Measurements from ENCODE around the gene ZFAND2B.

DNA sequence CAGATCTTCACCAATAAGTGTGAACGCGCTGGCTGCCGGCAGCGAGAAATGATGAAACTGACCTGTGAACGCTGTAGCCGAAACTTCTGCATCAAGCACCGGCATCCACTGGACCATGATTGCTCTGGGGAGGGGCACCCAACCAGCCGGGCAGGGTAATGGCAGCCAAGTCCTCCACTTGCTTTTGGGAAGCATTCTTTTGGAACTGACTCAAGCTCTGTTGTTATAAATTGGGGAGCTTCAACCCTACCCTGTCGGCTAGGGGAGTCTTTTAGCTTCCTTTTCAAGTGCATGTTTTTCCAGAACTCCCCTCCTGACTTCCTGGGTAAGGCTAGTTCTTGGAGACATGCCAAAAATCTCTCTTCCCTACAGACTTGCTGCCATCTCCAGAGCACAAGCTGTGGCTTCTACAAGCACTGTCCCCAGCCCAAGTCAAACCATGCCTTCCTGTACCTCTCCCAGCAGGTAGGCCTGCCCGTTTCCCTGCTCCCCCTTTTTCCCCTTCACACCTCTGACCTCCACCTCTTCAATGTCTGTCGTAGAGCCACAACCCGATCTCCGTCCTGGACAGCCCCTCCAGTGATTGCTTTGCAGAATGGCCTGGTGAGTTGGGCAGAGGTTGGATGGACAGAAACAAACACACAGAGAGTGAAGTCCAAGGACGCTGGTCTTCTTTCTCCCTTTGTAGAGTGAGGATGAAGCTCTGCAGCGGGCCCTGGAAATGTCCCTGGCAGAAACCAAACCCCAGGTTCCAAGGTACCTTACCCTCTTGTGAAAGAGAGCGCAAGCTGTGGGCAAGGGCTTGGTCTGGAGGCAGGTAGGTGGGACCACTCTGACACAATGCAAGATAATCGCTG, 1.5 kb downstream of the ZFAND2B start:
- TF ChIP-seq, protein P1, sequence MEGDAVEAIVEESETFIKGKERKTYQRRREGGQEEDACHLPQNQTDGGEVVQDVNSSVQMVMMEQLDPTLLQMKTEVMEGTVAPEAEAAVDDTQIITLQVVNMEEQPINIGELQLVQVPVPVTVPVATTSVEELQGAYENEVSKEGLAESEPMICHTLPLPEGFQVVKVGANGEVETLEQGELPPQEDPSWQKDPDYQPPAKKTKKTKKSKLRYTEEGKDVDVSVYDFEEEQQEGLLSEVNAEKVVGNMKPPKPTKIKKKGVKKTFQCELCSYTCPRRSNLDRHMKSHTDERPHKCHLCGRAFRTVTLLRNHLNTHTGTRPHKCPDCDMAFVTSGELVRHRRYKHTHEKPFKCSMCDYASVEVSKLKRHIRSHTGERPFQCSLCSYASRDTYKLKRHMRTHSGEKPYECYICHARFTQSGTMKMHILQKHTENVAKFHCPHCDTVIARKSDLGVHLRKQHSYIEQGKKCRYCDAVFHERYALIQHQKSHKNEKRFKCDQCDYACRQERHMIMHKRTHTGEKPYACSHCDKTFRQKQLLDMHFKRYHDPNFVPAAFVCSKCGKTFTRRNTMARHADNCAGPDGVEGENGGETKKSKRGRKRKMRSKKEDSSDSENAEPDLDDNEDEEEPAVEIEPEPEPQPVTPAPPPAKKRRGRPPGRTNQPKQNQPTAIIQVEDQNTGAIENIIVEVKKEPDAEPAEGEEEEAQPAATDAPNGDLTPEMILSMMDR (IDR thresholded peaks at IDR 0.05) = no peak
- no peak for TF ChIP-seq POLR2A (IDR thresholded peaks at IDR 0.05)
